NCI-H82 (cell line): Measurements from ENCODE around the gene GPRIN3.
A peak's percentile ranks its signal among the peaks of the same experiment; 100 is the strongest.

Experiments
- DNase-seq: peaks from one replicate; lab custom pipeline; 2025; lab: John Stamatoyannopoulos, UW

Gene GPRIN3

GRCh38 chr4:89307446-89308160 is at the start of gene GPRIN3:
GPRIN3 (minus strand) TSS chr4:89307800; CDS start chr4:89250110, 57,690 bp downstream.
- no peak for DNase-seq

- peak; percentile 18 for DNase-seq
Measured at GRCh38 chr4:89357340-89357739, 49.7 kb upstream of the GPRIN3 start.

GRCh38 chr4:89356086-89356485 is 48.5 kb upstream of the GPRIN3 start:
- peak; percentile 37 for DNase-seq

GRCh38 chr4:89353514-89353913 is 45.9 kb upstream of the GPRIN3 start:
- no peak for DNase-seq

- DNase-seq: no peak
Measured at GRCh38 chr4:89352541-89352940, 44.9 kb upstream of the GPRIN3 start.

GRCh38 chr4:89351201-89351600 is 43.6 kb upstream of the GPRIN3 start:
- no peak for DNase-seq

GRCh38 chr4:89347363-89348025 is 39.9 kb upstream of the GPRIN3 start:
- DNase-seq: no peak

GRCh38 chr4:89344571-89344970 is 37.0 kb upstream of the GPRIN3 start:
- DNase-seq: no peak

- no peak for DNase-seq
Measured at GRCh38 chr4:89338206-89338605, 30.6 kb upstream of the GPRIN3 start.

GRCh38 chr4:89337681-89338080 is 30.1 kb upstream of the GPRIN3 start:
- no peak for DNase-seq

GRCh38 chr4:89336818-89337420 is 29.3 kb upstream of the GPRIN3 start:
- DNase-seq: no peak

GRCh38 chr4:89334830-89335229 is 27.2 kb upstream of the GPRIN3 start:
- DNase-seq: no peak

GRCh38 chr4:89334311-89334710 is 26.7 kb upstream of the GPRIN3 start:
- no peak for DNase-seq

- DNase-seq: no peak
Measured at GRCh38 chr4:89331686-89332544, 24.3 kb upstream of the GPRIN3 start.

GRCh38 chr4:89331197-89331596 is 23.6 kb upstream of the GPRIN3 start:
- no peak for DNase-seq

GRCh38 chr4:89329280-89329679 is 21.7 kb upstream of the GPRIN3 start:
- DNase-seq: no peak

- DNase-seq: no peak
Measured at GRCh38 chr4:89324671-89325070, 17.1 kb upstream of the GPRIN3 start.

GRCh38 chr4:89322671-89323070 is 15.1 kb upstream of the GPRIN3 start:
- DNase-seq: no peak

GRCh38 chr4:89319756-89320155 is 12.2 kb upstream of the GPRIN3 start:
- DNase-seq: no peak

GRCh38 chr4:89316931-89317366 is 9.3 kb upstream of the GPRIN3 start:
- DNase-seq: no peak

GRCh38 chr4:89316211-89316610 is 8.6 kb upstream of the GPRIN3 start:
- DNase-seq: no peak

- no peak for DNase-seq
Measured at GRCh38 chr4:89314291-89314690, 6.7 kb upstream of the GPRIN3 start.
